Uterus (tissue), 2 donors: ENCODE results near the gene TTC17.
"Not testable (repeated sequence)": the region's sequence is repeated elsewhere in the genome, so short reads cannot be mapped to it uniquely, and the experiment has no call there.

Source experiments
- POLR2A ChIP-seq, 2 donors: fragments of 450-650 bp; IDR thresholded peaks; one replicate each; pipeline ENCODE4 v1.6.1; 2016; ENCODE audit warnings: antibody characterized with exemption in 2 of 2, mild to moderate bottlenecking in 1 of 2, moderate library complexity in 1 of 2
- TF ChIP-seq, protein P1 (sequence below), 4 experiments: fragments of 200-600 bp in 2 of 4; fragments of 450-650 bp in 2 of 4; sonication (generic) in 2 of 4; IDR thresholded peaks; one replicate each; pipeline ENCODE4 v1.5.1; 2016 to 2019; ENCODE audit warnings: antibody characterized with exemption in 4 of 4, mild to moderate bottlenecking in 2 of 4, moderate library complexity in 1 of 4

DNA sequence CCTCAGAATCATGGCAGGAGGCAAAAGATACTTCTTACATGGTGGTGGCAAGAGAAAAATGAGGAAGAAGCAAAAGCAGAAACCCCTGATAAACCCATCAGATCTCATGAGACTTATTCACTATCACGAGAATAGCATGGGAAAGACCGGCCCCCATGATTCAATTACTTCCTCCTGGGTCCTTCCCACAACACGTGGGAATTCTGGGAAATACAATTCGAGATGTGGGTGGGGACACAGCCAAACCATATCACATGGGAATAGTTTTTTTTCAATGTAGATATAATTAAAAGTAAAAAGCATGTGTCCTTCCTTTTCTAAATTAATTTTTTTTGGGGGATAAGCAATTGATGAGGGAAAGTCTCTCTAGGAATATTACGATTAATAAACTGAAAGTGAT lies 118.8 kb downstream of the TTC17 start:
- TF ChIP-seq, protein P1, sequence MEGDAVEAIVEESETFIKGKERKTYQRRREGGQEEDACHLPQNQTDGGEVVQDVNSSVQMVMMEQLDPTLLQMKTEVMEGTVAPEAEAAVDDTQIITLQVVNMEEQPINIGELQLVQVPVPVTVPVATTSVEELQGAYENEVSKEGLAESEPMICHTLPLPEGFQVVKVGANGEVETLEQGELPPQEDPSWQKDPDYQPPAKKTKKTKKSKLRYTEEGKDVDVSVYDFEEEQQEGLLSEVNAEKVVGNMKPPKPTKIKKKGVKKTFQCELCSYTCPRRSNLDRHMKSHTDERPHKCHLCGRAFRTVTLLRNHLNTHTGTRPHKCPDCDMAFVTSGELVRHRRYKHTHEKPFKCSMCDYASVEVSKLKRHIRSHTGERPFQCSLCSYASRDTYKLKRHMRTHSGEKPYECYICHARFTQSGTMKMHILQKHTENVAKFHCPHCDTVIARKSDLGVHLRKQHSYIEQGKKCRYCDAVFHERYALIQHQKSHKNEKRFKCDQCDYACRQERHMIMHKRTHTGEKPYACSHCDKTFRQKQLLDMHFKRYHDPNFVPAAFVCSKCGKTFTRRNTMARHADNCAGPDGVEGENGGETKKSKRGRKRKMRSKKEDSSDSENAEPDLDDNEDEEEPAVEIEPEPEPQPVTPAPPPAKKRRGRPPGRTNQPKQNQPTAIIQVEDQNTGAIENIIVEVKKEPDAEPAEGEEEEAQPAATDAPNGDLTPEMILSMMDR (IDR thresholded peaks at IDR 0.05) = not testable (repeated sequence)
- TF ChIP-seq POLR2A (IDR thresholded peaks at IDR 0.05) = not testable (repeated sequence)
